Psoas muscle (tissue), 8 donors: ENCODE measurements around the gene XBP1. TPM values are rescaled to one million over a fixed set of nuclear protein-coding genes. Genes with fewer than 3 reads are reported as not detected.
A peak's percentile ranks its signal among the peaks of the same experiment; 100 is the strongest.
"Not testable (repeated sequence)": the region's sequence is repeated elsewhere in the genome, so short reads cannot be mapped to it uniquely, and the experiment has no call there.

Experiments used
- ATAC-seq, 4 donors: fragments of 200-7000 bp; cut with Tn5 transposase; one replicate each; pipeline ENCODE4 v1.9.1; 2020; ENCODE audit warnings: moderate library complexity in 3 of 4, mild to moderate bottlenecking in 2 of 4
- DNase-seq, 2 donors: peaks; one replicate each; pipeline ENCODE4 v3.0.0-alpha.2; 2020
- H3K27ac ChIP-seq: fragments of 200-600 bp; one replicate; pipeline ENCODE4 v1.8.0; 2022
- H3K27me3 ChIP-seq, 3 donors: fragments of 200-600 bp in 1 of 3; one replicate each; pipeline versions ENCODE4 v1.6.1 to v1.8.0; 2013 to 2022; ENCODE audit warnings: low read length in 2 of 3, mild to moderate bottlenecking in 2 of 3, moderate library complexity in 1 of 3; ENCODE audit not compliant: insufficient read depth in 3 of 3
- H3K36me3 ChIP-seq, 2 donors: fragments of 200-600 bp in 1 of 2; one replicate each; pipeline versions ENCODE4 v1.6.1 to v1.8.0; 2013 to 2022; ENCODE audit warnings: low read depth in 1 of 2, mild to moderate bottlenecking in 1 of 2, moderate library complexity in 1 of 2; ENCODE audit not compliant: insufficient read depth in 1 of 2
- H3K4me1 ChIP-seq: fragments of 200-600 bp; one replicate; pipeline ENCODE4 v1.8.0; 2022
- H3K4me3 ChIP-seq: fragments of 200-600 bp; one replicate; pipeline ENCODE4 v1.8.0; 2022; ENCODE audit warnings: mild to moderate bottlenecking
- H3K9me3 ChIP-seq: fragments of 200-600 bp; one replicate; pipeline ENCODE4 v1.8.0; 2022
- CTCF ChIP-seq: fragments of 200-600 bp; IDR thresholded peaks from one replicate; pipeline ENCODE4 v1.8.0; 2022; ENCODE audit warnings: antibody characterized with exemption
- WGBS, 3 donors: extraction: QIAGEN DNeasy Blood & Tissue Kit; methylation state at CpG; one replicate each; pipeline versions ENCODE4 v1.1.6 to v1.1.7; 2013; 5-methylcytosine and 5-hydroxymethylcytosine counted together
- intact Hi-C, 2 donors: fragments of 100-400 bp; cut with DNase I; formaldehyde crosslinking; loops; one replicate each; pipeline versions ENCODE4 v1.11.0 to v1.14.2; 2022
- polyA plus RNA-seq, 3 donors: library from polyadenylated mRNA; stranded (reverse); fragments of 200-250 nt; gene quantifications; one replicate each; pipeline ENCODE4 v1.2.3, GENCODE V29; 2013
- total RNA-seq, 4 donors: library from RNA; stranded (reverse); fragmentation: NEBNext Ultra II Directional in 2 of 4; extraction: Animal tissue kit (Norgen Biotek cat#: 25700) in 2 of 4; gene quantifications; one replicate each; pipeline versions ENCODE4 v1.2.1 to v1.2.4, GENCODE V29; 2021 to 2023
- donor health status: healthy with polysubstance abuse.
- donor health status: DM: no; HTN: no; CAD: no; lungs with moderate emphysema.
- donor health status: Bipolar disorder and iron deficiency.
- donor health status: healthy.
- donor health status: DM: yes; HTN: yes; CAD: no.
- donor health status: DM: no; HTN: no; CAD: no.
- donor health status: DM: no; HTN: no; CAD: no.
- donor health status: DM: yes; HTN: yes; CAD: no.

Gene XBP1
- total and polyA plus RNA-seq, 7 donors, result 38.9 to 173 (median 110) TPM

GRCh38 chr22:28808716-28809355, 8.5 kb upstream of the XBP1 start:
- Histone ChIP-seq H3K36me3 (peaks cover 0 to 5% of the 10 kb centered on the region in 2 donors), H3K27me3 (no peaks in the 10 kb centered on the region), H3K9me3 (no peaks in the 10 kb centered on the region), H3K27ac (no peak overlapping the region), H3K4me3 (no peak overlapping the region), H3K4me1 (peaks cover 6% of the 10 kb centered on the region)
- no peak for TF ChIP-seq CTCF
- intact Hi-C loops, result no loop called here
- no peak for ATAC-seq
- no peak for DNase-seq

GRCh38 chr22:28805426-28805825, 5.1 kb upstream of the XBP1 start:
- intact Hi-C loops, H3K36me3 ChIP-seq, H3K4me3 ChIP-seq, H3K27ac ChIP-seq, ATAC-seq, H3K4me1 ChIP-seq, H3K9me3 ChIP-seq, DNase-seq, H3K27me3 ChIP-seq: not testable (repeated sequence)
- WGBS, 3 donors, result 80 to 85% (median 82%) methylated on average over 5 of the region's 5 CpGs

- TF ChIP-seq CTCF, result no peak
- no peak for ATAC-seq
- no peaks in the 10 kb centered on the region for H3K27me3 ChIP-seq
- H3K9me3 ChIP-seq, result no peaks in the 10 kb centered on the region
- WGBS, 3 donors, result 77 to 87% (median 78%) methylated on average over 7 of the region's 7 CpGs
- peaks cover 0 to 13% of the 10 kb centered on the region in 2 donors for H3K36me3 ChIP-seq
- peaks cover 16% of the 10 kb centered on the region for H3K4me1 ChIP-seq
- H3K4me3 ChIP-seq, result no peak overlapping the region
- DNase-seq, result no peak
- intact Hi-C loops, result no loop called here
- H3K27ac ChIP-seq, result peak overlapping the region; percentile 36
Observed at GRCh38 chr22:28802595-28803123, 2.3 kb upstream of the XBP1 start.

GRCh38 chr22:28801845-28802594, 1.7 kb upstream of the XBP1 start:
- TF ChIP-seq CTCF, result no peak
- H3K27ac ChIP-seq, result peak overlapping the region; percentile 100
- intact Hi-C loops, result loop anchor here in 1 of 2 donors (2.0 kb wide), 1 partner anchor 29 kb away; the partner anchor contains the start of gene CCDC117
- H3K27me3 ChIP-seq, result no peaks in the 10 kb centered on the region
- H3K4me1 ChIP-seq, result peaks cover 23% of the 10 kb centered on the region
- no peak for ATAC-seq
- H3K9me3 ChIP-seq, result no peaks in the 10 kb centered on the region
- WGBS, 3 donors, result 48 to 56% (median 51%) methylated on average over 14 of the region's 14 CpGs
- peak overlapping the region; percentile 82 for H3K4me3 ChIP-seq
- no peak for DNase-seq
- H3K36me3 ChIP-seq, result peaks cover under 1 to 20% of the 10 kb centered on the region in 2 donors
